Bronchial epithelial cell (primary cell): ENCODE results near the gene PLPPR1. TPM values are rescaled to one million over a fixed set of nuclear protein-coding genes. Genes with fewer than 3 reads are reported as not detected.
"Not testable (repeated sequence)": the region's sequence is repeated elsewhere in the genome, so short reads cannot be mapped to it uniquely, and the experiment has no call there.

ENCODE experiments used
- DNase-seq: peaks from one replicate; pipeline ENCODE4 v3.0.0-alpha.2; 2010; ENCODE audit warnings: low read depth
- FAIRE-seq: peaks from 2 replicates; lab custom pipeline; 2011; peaks lifted over from hg19 to GRCh38; lab: Jason Lieb, UNC
- H3K27me3 ChIP-seq: 2 replicates; pipeline ENCODE4 v1.5.1; 2011; ENCODE audit warnings: low read length; ENCODE audit not compliant: control insufficient read depth, insufficient read depth
- H3K36me3 ChIP-seq: 2 replicates; pipeline ENCODE4 v1.5.1; 2011; ENCODE audit warnings: low read length; ENCODE audit not compliant: control insufficient read depth, insufficient read depth
- H3K4me3 ChIP-seq: 2 replicates; pipeline ENCODE4 v1.5.1; 2011; ENCODE audit warnings: mild to moderate bottlenecking, low read depth, low read length, control low read depth
- CTCF ChIP-seq: IDR thresholded peaks from 2 replicates; pipeline ENCODE4 v1.5.1; 2011; ENCODE audit warnings: mild to moderate bottlenecking, moderate library complexity, low read length, control low read depth, inconsistent platforms; ENCODE audit not compliant: insufficient read depth, severe bottlenecking
- total RNA-seq: library from RNA; depleted of rRNA; stranded (reverse); fragments of >200 nt; gene quantifications from 2 replicates; pipeline ENCODE4 v1.2.1, GENCODE V29; 2014

Gene PLPPR1
- total RNA-seq, 1 donor from 2014 or later, result not detected

GRCh38 chr9:101121836-101122399 is 93.4 kb downstream of the PLPPR1 start:
- no peaks in the 10 kb centered on the region for H3K36me3 ChIP-seq
- no peaks in the 10 kb centered on the region for H3K27me3 ChIP-seq
- no peak overlapping the region for H3K4me3 ChIP-seq
- no peak for FAIRE-seq
- TF ChIP-seq CTCF, result no peak
- DNase-seq, result no peak

- no peaks in the 10 kb centered on the region for H3K36me3 ChIP-seq
- no peak overlapping the region for H3K4me3 ChIP-seq
- FAIRE-seq (no peak), DNase-seq (no peak)
- H3K27me3 ChIP-seq, result no peaks in the 10 kb centered on the region
- TF ChIP-seq CTCF, result no peak
Observed at GRCh38 chr9:101126556-101126955, 98.0 kb downstream of the PLPPR1 start.

GRCh38 chr9:101127369-101127768 is 98.8 kb downstream of the PLPPR1 start:
- H3K4me3 ChIP-seq, H3K27me3 ChIP-seq, DNase-seq, H3K36me3 ChIP-seq, FAIRE-seq: not testable (repeated sequence)

- Histone ChIP-seq H3K4me3 (no peak overlapping the region), H3K27me3 (no peaks in the 10 kb centered on the region), H3K36me3 (no peaks in the 10 kb centered on the region)
- FAIRE-seq (no peak), DNase-seq (no peak)
- TF ChIP-seq CTCF, result no peak
Observed at GRCh38 chr9:101128623-101129022, 100.1 kb downstream of the PLPPR1 start.

GRCh38 chr9:101130054-101130453 is 101.5 kb downstream of the PLPPR1 start:
- no peak overlapping the region for H3K4me3 ChIP-seq
- DNase-seq (no peak), FAIRE-seq (no peak)
- no peaks in the 10 kb centered on the region for H3K36me3 ChIP-seq
- no peaks in the 10 kb centered on the region for H3K27me3 ChIP-seq
- no peak for TF ChIP-seq CTCF

- FAIRE-seq, result no peak
- H3K4me3 ChIP-seq, result no peak overlapping the region
- no peaks in the 10 kb centered on the region for H3K27me3 ChIP-seq
- H3K36me3 ChIP-seq, result no peaks in the 10 kb centered on the region
- no peak for TF ChIP-seq CTCF
- DNase-seq, result no peak
Observed at GRCh38 chr9:101131326-101131725, 102.8 kb downstream of the PLPPR1 start.
